Keratinocyte (primary cell): ENCODE results near the gene YWHAH. TPM values are rescaled to one million over a fixed set of nuclear protein-coding genes. Genes with fewer than 3 reads are reported as not detected.

Experiments
- DNase-seq: peaks from one replicate; pipeline ENCODE4 v3.0.0-alpha.2; 2011; ENCODE audit warnings: low read depth, missing footprints, low spot score
- FAIRE-seq: peaks from 2 replicates; lab custom pipeline; 2011; peaks lifted over from hg19 to GRCh38; lab: Jason Lieb, UNC
- H2AFZ ChIP-seq: 2 replicates; pipeline ENCODE4 v1.6.0; 2012; ENCODE audit warnings: low read length, control low read depth, inconsistent platforms; ENCODE audit not compliant: control insufficient read depth
- H3K27ac ChIP-seq: 2 replicates; pipeline ENCODE4 v1.5.1; 2011; ENCODE audit warnings: low read length; ENCODE audit not compliant: control insufficient read depth, insufficient read depth
- H3K27me3 ChIP-seq: 3 replicates; pipeline ENCODE4 v1.6.0; 2011; ENCODE audit warnings: low read length; ENCODE audit not compliant: control insufficient read depth, insufficient read depth; ENCODE audit errors: extremely low read depth
- H3K36me3 ChIP-seq, 2 experiments: 2 replicates in 1 of 2; 3 replicates in 1 of 2; pipeline ENCODE4 v1.5.1; 2011; ENCODE audit warnings: low read length in 2 of 2, mild to moderate bottlenecking in 1 of 2; ENCODE audit not compliant: control insufficient read depth in 2 of 2, insufficient read depth in 2 of 2; ENCODE audit errors: extremely low read depth in 1 of 2
- H3K4me1 ChIP-seq: 3 replicates; pipeline ENCODE4 v1.5.1; 2011; ENCODE audit warnings: low read length; ENCODE audit not compliant: control insufficient read depth, insufficient read depth; ENCODE audit errors: extremely low read depth
- H3K4me2 ChIP-seq: 3 replicates; pipeline ENCODE4 v1.6.0; 2011; ENCODE audit warnings: low read depth, low read length; ENCODE audit not compliant: control insufficient read depth, insufficient read depth; ENCODE audit errors: extremely low read depth
- H3K4me3 ChIP-seq, 3 experiments: fragments of 200-600 bp in 1 of 3; sonication (generic) in 1 of 3; 2 replicates in 2 of 3; 3 replicates in 1 of 3; pipeline ENCODE4 v1.5.1; 2011 to 2016; ENCODE audit warnings: low read length in 3 of 3, mild to moderate bottlenecking in 3 of 3, control low read depth in 2 of 3, inconsistent platforms in 1 of 3, low read depth in 1 of 3, mixed read lengths in 1 of 3, mixed run types in 1 of 3, moderate library complexity in 1 of 3; ENCODE audit not compliant: control insufficient read depth in 2 of 3, insufficient read depth in 2 of 3; ENCODE audit errors: extremely low read depth in 1 of 3
- H3K79me2 ChIP-seq: 2 replicates; pipeline ENCODE4 v1.6.0; 2012; ENCODE audit warnings: low read length; ENCODE audit not compliant: control insufficient read depth, insufficient read depth
- H3K9ac ChIP-seq: 3 replicates; pipeline ENCODE4 v1.6.0; 2011; ENCODE audit warnings: low read length; ENCODE audit not compliant: control insufficient read depth, insufficient read depth; ENCODE audit errors: extremely low read depth
- H3K9me1 ChIP-seq: 3 replicates; pipeline ENCODE4 v1.6.0; 2011; ENCODE audit warnings: low read length; ENCODE audit not compliant: control insufficient read depth, insufficient read depth; ENCODE audit errors: extremely low read depth
- H3K9me3 ChIP-seq: 2 replicates; pipeline ENCODE4 v1.5.1; 2012; ENCODE audit warnings: low read depth, low read length; ENCODE audit not compliant: control insufficient read depth
- H4K20me1 ChIP-seq: 3 replicates; pipeline ENCODE4 v1.6.0; 2011; ENCODE audit warnings: low read length; ENCODE audit not compliant: control insufficient read depth, insufficient read depth; ENCODE audit errors: extremely low read depth
- EZH2 ChIP-seq: IDR thresholded peaks from one replicate; pipeline ENCODE4 v1.6.1; 2012; ENCODE audit warnings: inconsistent platforms, mild to moderate bottlenecking, low read length, moderate library complexity
- dilution Hi-C: fragments of 300-500 bp; cut with MboI; formaldehyde crosslinking; loops from one replicate; pipeline ENCODE4 v1.7.0; 2020; ENCODE audit warnings: low sequenced_read_pairs; ENCODE audit not compliant: extremely low pct_ligation_motif_present
- polyA plus RNA-seq, 5 experiments: library from polyadenylated mRNA; depleted of rRNA in 3 of 5; stranded (reverse) in 3 of 5; stranded (forward) in 1 of 5; unstranded in 1 of 5; fragments of >200 nt; gene quantifications; 1 replicate in 1 of 5; 2 replicates in 3 of 5; 3 replicates in 1 of 5; pipeline versions ENCODE4 v1.2.1 to v1.2.3, GENCODE V29; 2011 to 2012; ENCODE audit warnings: missing spikeins in 2 of 5, low read depth in 1 of 5, low replicate concordance in 1 of 5
- TF ChIP-seq, protein P1 (sequence below), 3 experiments: IDR thresholded peaks in 1 of 3; conservative IDR thresholded peaks in 1 of 3; optimal IDR thresholded peaks in 1 of 3; 2 replicates in 2 of 3; 3 replicates in 1 of 3; pipeline versions ENCODE3 to v1.5.1; 2011; ENCODE audit warnings: low read length in 3 of 3, mild to moderate bottlenecking in 3 of 3, moderate library complexity in 2 of 3, control low read depth in 1 of 3, inconsistent platforms in 1 of 3; ENCODE audit not compliant: insufficient read depth in 2 of 3; ENCODE audit errors: extremely low read depth in 1 of 3

Gene YWHAH
- polyA plus RNA-seq, 1 donor (not counting 4 experiments of a cell fraction or from before 2014, with no cell fraction given), result 108 TPM

DNA sequence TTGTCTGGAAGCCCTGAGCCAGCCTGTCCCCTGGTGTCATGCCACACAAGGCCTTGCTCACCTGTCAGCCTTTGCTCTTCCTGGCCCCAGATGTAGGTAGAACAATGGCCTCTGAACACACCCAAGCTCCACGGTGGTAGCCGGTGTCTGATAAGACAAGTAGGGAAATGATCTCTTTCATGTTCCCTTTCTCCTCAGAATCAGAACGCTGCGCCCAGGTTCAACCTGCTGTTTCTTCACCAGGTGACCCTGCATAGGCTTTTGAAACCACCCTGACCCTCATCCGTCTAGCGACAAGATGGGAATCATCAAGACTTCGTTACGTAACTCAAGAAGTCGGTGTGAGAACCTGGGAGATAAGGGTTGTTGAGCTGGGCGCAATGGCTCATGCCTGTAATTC lies 28.7 kb upstream of the YWHAH start:
- Histone ChIP-seq H3K4me2 (no peak overlapping the region), H3K79me2 (no peaks in the 10 kb centered on the region), H3K36me3 (no peaks in the 10 kb centered on the region), H3K27me3 (no peaks in the 10 kb centered on the region), H3K4me3 (no peak overlapping the region), H2AFZ (no peak overlapping the region), H3K27ac (no peak overlapping the region), H4K20me1 (no peaks in the 10 kb centered on the region), H3K4me1 (no peaks in the 10 kb centered on the region), H3K9me1 (no peaks in the 10 kb centered on the region), H3K9ac (no peak overlapping the region), H3K9me3 (no peaks in the 10 kb centered on the region)
- dilution Hi-C loops, result no loop called here
- TF ChIP-seq, protein P1, sequence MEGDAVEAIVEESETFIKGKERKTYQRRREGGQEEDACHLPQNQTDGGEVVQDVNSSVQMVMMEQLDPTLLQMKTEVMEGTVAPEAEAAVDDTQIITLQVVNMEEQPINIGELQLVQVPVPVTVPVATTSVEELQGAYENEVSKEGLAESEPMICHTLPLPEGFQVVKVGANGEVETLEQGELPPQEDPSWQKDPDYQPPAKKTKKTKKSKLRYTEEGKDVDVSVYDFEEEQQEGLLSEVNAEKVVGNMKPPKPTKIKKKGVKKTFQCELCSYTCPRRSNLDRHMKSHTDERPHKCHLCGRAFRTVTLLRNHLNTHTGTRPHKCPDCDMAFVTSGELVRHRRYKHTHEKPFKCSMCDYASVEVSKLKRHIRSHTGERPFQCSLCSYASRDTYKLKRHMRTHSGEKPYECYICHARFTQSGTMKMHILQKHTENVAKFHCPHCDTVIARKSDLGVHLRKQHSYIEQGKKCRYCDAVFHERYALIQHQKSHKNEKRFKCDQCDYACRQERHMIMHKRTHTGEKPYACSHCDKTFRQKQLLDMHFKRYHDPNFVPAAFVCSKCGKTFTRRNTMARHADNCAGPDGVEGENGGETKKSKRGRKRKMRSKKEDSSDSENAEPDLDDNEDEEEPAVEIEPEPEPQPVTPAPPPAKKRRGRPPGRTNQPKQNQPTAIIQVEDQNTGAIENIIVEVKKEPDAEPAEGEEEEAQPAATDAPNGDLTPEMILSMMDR (optimal IDR thresholded peaks at IDR 0.05 in 1 of 3, IDR thresholded peaks at IDR 0.05 in 1 of 3, conservative IDR thresholded peaks at IDR 0.05 in 1 of 3; ENCODE audit: extremely low read depth in 1 of 3, insufficient read depth in 2 of 3, low read length in 3 of 3), result no peak
- no peak for TF ChIP-seq EZH2
- FAIRE-seq, result no peak
- DNase-seq, result no peak

DNA sequence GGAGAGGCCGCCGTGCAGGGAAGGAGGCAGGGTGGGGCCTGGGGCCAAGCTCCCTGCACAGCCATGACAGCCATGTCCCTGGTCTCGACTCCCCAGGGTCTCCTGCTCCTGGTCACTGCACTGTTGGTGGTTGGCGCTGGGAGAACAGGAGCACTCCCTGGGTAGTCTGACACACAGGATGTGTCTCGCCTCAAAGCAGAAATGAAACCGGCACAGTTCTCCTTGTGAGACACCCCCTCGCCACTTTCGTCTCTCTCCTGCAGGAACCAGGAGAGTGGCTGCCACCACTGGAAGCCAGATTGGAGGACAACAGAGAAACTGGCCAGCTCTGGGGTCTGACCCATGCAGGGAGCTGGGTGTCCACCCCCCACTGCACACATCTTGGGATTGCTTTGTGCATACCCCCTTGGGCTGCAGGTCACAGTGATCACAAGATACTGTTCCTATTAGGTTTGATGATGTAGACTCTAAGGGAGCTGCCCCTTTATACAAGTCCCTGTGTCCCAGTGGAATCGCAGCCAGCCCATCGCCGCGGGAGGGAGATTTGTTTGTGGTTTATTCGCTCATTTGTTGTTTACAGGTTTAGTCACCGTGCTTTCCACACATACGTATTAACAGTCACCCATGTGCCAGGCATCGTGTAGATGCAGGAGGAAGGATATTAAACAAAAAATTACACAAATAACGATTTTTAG lies 27.0 kb upstream of the YWHAH start:
- H3K9me1 ChIP-seq, result no peaks in the 10 kb centered on the region
- H4K20me1 ChIP-seq, result no peaks in the 10 kb centered on the region
- dilution Hi-C loops, result no loop called here
- H3K4me3 ChIP-seq, result no peak overlapping the region
- H3K27me3 ChIP-seq, result no peaks in the 10 kb centered on the region
- H3K4me1 ChIP-seq, result no peaks in the 10 kb centered on the region
- no peak for TF ChIP-seq EZH2
- TF ChIP-seq, protein P1 (optimal IDR thresholded peaks at IDR 0.05 in 1 of 3, IDR thresholded peaks at IDR 0.05 in 1 of 3, conservative IDR thresholded peaks at IDR 0.05 in 1 of 3; ENCODE audit: extremely low read depth in 1 of 3, insufficient read depth in 2 of 3, low read length in 3 of 3), result no peak
- no peak overlapping the region for H2AFZ ChIP-seq
- no peaks in the 10 kb centered on the region for H3K9me3 ChIP-seq
- no peaks in the 10 kb centered on the region for H3K79me2 ChIP-seq
- H3K27ac ChIP-seq, result no peak overlapping the region
- H3K9ac ChIP-seq, result no peak overlapping the region
- DNase-seq (no peak), FAIRE-seq (no peak)
- H3K36me3 ChIP-seq, result no peaks in the 10 kb centered on the region
- H3K4me2 ChIP-seq, result no peak overlapping the region
